Measurements from ENCODE around the gene CXCL5. TPM values are rescaled to one million over a fixed set of nuclear protein-coding genes. Genes with fewer than 3 reads are reported as not detected.

The CXCL5 gene
- total RNA-seq, 1 donor from 2014 or later: 0.45 TPM

GRCh38 chr4:74015126-74015780, 16.8 kb upstream of the CXCL5 start:
- Mint-ChIP-seq H3K9me3 (peaks cover 10% of the 10 kb centered on the region), H3K36me3 (no peaks in the 10 kb centered on the region), H3K27ac (no peak overlapping the region)

GRCh38 chr4:74014332-74014731, 15.9 kb upstream of the CXCL5 start:
- Mint-ChIP-seq H3K9me3 (peaks cover 10% of the 10 kb centered on the region), H3K27me3 (ENCODE audit: low read depth) (peaks cover 11% of the 10 kb centered on the region), H3K27ac (no peak overlapping the region), H3K4me1 (no peaks in the 10 kb centered on the region), H3K4me3 (no peak overlapping the region), H3K36me3 (no peaks in the 10 kb centered on the region)
- DNase-seq (ENCODE audit: low spot score in 2 of 2, unreplicated experiment in 2 of 2): no peak
- no peak for TF ChIP-seq CTCF (IDR thresholded peaks at IDR 0.05; ENCODE audit: unreplicated experiment)

More at GRCh38 chr4:74015126-74015780, 16.8 kb upstream of the CXCL5 start:
- no peak for TF ChIP-seq CTCF (IDR thresholded peaks at IDR 0.05; ENCODE audit: unreplicated experiment)
- Mint-ChIP-seq H3K4me3 (no peak overlapping the region), H3K27me3 (ENCODE audit: low read depth) (peaks cover 11% of the 10 kb centered on the region), H3K4me1 (no peaks in the 10 kb centered on the region)
- DNase-seq (ENCODE audit: low spot score in 2 of 2, unreplicated experiment in 2 of 2): no peak

GRCh38 chr4:74013264-74013663, 14.8 kb upstream of the CXCL5 start:
- Mint-ChIP-seq H3K4me1 (no peaks in the 10 kb centered on the region), H3K27ac (no peak overlapping the region), H3K36me3 (no peaks in the 10 kb centered on the region), H3K4me3 (no peak overlapping the region), H3K9me3 (peaks cover 10% of the 10 kb centered on the region), H3K27me3 (ENCODE audit: low read depth) (peaks cover 11% of the 10 kb centered on the region)
- no peak for DNase-seq (ENCODE audit: low spot score in 2 of 2, unreplicated experiment in 2 of 2)
- no peak for TF ChIP-seq CTCF (IDR thresholded peaks at IDR 0.05; ENCODE audit: unreplicated experiment)

- peaks cover 11% of the 10 kb centered on the region for H3K27me3 Mint-ChIP-seq (ENCODE audit: low read depth)
- no peak for DNase-seq (ENCODE audit: low spot score in 2 of 2, unreplicated experiment in 2 of 2)
- peaks cover 10% of the 10 kb centered on the region for H3K9me3 Mint-ChIP-seq
- no peak overlapping the region for H3K27ac Mint-ChIP-seq
- H3K4me3 Mint-ChIP-seq: no peak overlapping the region
- no peak for TF ChIP-seq CTCF (IDR thresholded peaks at IDR 0.05; ENCODE audit: unreplicated experiment)
- no peaks in the 10 kb centered on the region for H3K36me3 Mint-ChIP-seq
- no peaks in the 10 kb centered on the region for H3K4me1 Mint-ChIP-seq
Observed at GRCh38 chr4:74012130-74012529, 13.7 kb upstream of the CXCL5 start.

GRCh38 chr4:74009307-74009706, 10.8 kb upstream of the CXCL5 start:
- H3K27ac Mint-ChIP-seq: no peak overlapping the region
- H3K27me3 Mint-ChIP-seq (ENCODE audit: low read depth): peaks cover 10% of the 10 kb centered on the region
- TF ChIP-seq CTCF (IDR thresholded peaks at IDR 0.05; ENCODE audit: unreplicated experiment): no peak
- peaks cover 3% of the 10 kb centered on the region for H3K4me1 Mint-ChIP-seq
- no peak overlapping the region for H3K4me3 Mint-ChIP-seq
- H3K36me3 Mint-ChIP-seq: no peaks in the 10 kb centered on the region
- DNase-seq (ENCODE audit: low spot score in 2 of 2, unreplicated experiment in 2 of 2): no peak
- H3K9me3 Mint-ChIP-seq: peaks cover 10% of the 10 kb centered on the region

Data from mesothelial cell of epicardium (in vitro differentiated cells).